Tibial nerve (tissue), 4 donors: ENCODE results near the gene CMTM7. TPM values are rescaled to one million over a fixed set of nuclear protein-coding genes. Genes with fewer than 3 reads are reported as not detected.

ENCODE experiments used
- DNase-seq, 2 donors: peaks; one replicate each; pipeline ENCODE4 v3.0.0-alpha.2; 2019; ENCODE audit warnings: low spot score in 2 of 2
- H3K27ac ChIP-seq, 4 donors: fragments of 200-600 bp; sonication (generic) in 3 of 4; one replicate each; pipeline ENCODE4 v1.5.1; 2017 to 2019; ENCODE audit warnings: mild to moderate bottlenecking in 1 of 4
- H3K27me3 ChIP-seq, 2 donors: fragments of 200-600 bp; sonication (generic) in 1 of 2; one replicate each; pipeline versions ENCODE4 v1.5.1 to v1.6.0; 2017 to 2019
- H3K36me3 ChIP-seq, 3 donors: fragments of 200-600 bp; sonication (generic); one replicate each; pipeline ENCODE4 v1.5.1; 2018 to 2019
- H3K4me1 ChIP-seq, 4 donors: fragments of 200-600 bp; sonication (generic) in 3 of 4; one replicate each; pipeline ENCODE4 v1.5.1; 2017 to 2019
- H3K4me3 ChIP-seq, 4 donors: fragments of 200-600 bp; sonication (generic) in 3 of 4; one replicate each; pipeline ENCODE4 v1.5.1; 2017 to 2019; ENCODE audit warnings: mild to moderate bottlenecking in 1 of 4, moderate library complexity in 1 of 4
- H3K9me3 ChIP-seq, 4 donors: fragments of 200-600 bp; sonication (generic) in 3 of 4; one replicate each; pipeline ENCODE4 v1.5.1; 2017 to 2019
- CTCF ChIP-seq, 5 experiments: fragments of 200-600 bp in 3 of 5; fragments of 450-650 bp in 2 of 5; sonication (generic) in 3 of 5; IDR thresholded peaks; one replicate each; pipeline ENCODE4 v1.5.1; 2016 to 2019; ENCODE audit warnings: antibody characterized with exemption in 5 of 5, mild to moderate bottlenecking in 3 of 5, moderate library complexity in 2 of 5
- EP300 ChIP-seq, 2 donors: sonication (generic); formaldehyde crosslinking; IDR thresholded peaks; one replicate each; pipeline ENCODE4 v1.6.1; 2017; ENCODE audit warnings: antibody characterized with exemption in 2 of 2, mild to moderate bottlenecking in 1 of 2
- POLR2A ChIP-seq, 2 donors: fragments of 450-650 bp; IDR thresholded peaks; one replicate each; pipeline ENCODE4 v1.6.1; 2017; ENCODE audit warnings: antibody characterized with exemption in 2 of 2, mild to moderate bottlenecking in 2 of 2, moderate library complexity in 2 of 2
- WGBS, 2 donors: methylation state at CpG; one replicate each; pipeline ENCODE4 v1.1.5; 2018; 5-methylcytosine and 5-hydroxymethylcytosine counted together
- total RNA-seq, 4 donors: library from RNA; depleted of rRNA; stranded (reverse); fragments of >200 nt; gene quantifications; one replicate each; pipeline ENCODE4 v1.1.0, GENCODE V29; 2016

Gene CMTM7
- total RNA-seq, 4 donors from 2014 or later = 10.4 to 47.4 (median 19.5) TPM

DNA sequence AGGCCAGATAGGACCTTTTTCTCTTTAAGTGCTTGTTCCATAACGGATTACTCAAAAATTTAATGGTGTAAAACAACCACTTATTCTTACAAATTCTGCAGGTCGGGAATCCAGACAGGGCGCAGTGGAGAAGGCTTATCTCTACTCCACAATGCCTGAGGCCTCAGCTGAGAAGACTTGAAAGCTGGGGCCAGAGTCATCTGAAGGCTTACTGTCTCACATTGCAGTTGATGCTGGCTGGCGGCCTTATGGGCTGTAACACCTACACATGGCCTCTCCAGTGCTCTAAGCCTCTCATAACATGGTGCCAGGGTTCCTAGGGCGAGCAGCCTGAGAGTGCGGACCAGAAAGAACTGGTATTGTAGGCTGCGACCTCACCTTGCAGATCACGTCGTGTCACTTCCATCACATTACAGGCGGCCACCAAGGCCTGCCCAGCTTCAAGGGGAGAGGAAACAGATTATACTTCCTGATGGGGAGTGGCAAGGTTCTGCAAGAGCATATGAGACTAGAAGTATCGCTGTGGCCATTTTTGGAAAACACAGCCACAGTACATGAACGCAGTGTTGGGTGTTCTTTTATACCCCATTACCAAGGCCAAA is 32.4 kb downstream of the CMTM7 start:
- no peak for DNase-seq
- Histone ChIP-seq H3K9me3 (no peaks in the 10 kb centered on the region), H3K4me1 (peaks cover 0 to 64% (median 40%) of the 10 kb centered on the region in 4 donors), H3K27me3 (no peaks in the 10 kb centered on the region), H3K4me3 (no peak overlapping the region), H3K36me3 (no peaks in the 10 kb centered on the region), H3K27ac (peak overlapping the region in 1 of 4 donors; percentile 64)
- TF ChIP-seq EP300 (IDR thresholded peaks at IDR 0.05) = no peak
- TF ChIP-seq CTCF (IDR thresholded peaks at IDR 0.05) = no peak
- no peak for TF ChIP-seq POLR2A (IDR thresholded peaks at IDR 0.05)
- WGBS, 2 donors = 90 to 93% methylated on average over 12 of the region's 12 CpGs

GRCh38 chr3:32424581-32425250 is 33.1 kb downstream of the CMTM7 start:
- H3K27ac ChIP-seq = peak overlapping the region in 1 of 4 donors; percentile 64
- DNase-seq = no peak
- TF ChIP-seq EP300 (IDR thresholded peaks at IDR 0.05) (no peak), CTCF (IDR thresholded peaks at IDR 0.05) (no peak), POLR2A (IDR thresholded peaks at IDR 0.05) (no peak)
- H3K36me3 ChIP-seq = no peaks in the 10 kb centered on the region
- 83 to 87% methylated on average over 9 of the region's 9 CpGs for WGBS, 2 donors
- no peaks in the 10 kb centered on the region for H3K9me3 ChIP-seq
- peaks cover 0 to 57% (median 38%) of the 10 kb centered on the region in 4 donors for H3K4me1 ChIP-seq
- H3K4me3 ChIP-seq = no peak overlapping the region
- H3K27me3 ChIP-seq = no peaks in the 10 kb centered on the region

- 66 to 67% methylated on average over 12 of the region's 12 CpGs for WGBS, 2 donors
- H3K27ac ChIP-seq = no peak overlapping the region
Observed at GRCh38 chr3:32428092-32429068, 36.7 kb downstream of the CMTM7 start.

DNA sequence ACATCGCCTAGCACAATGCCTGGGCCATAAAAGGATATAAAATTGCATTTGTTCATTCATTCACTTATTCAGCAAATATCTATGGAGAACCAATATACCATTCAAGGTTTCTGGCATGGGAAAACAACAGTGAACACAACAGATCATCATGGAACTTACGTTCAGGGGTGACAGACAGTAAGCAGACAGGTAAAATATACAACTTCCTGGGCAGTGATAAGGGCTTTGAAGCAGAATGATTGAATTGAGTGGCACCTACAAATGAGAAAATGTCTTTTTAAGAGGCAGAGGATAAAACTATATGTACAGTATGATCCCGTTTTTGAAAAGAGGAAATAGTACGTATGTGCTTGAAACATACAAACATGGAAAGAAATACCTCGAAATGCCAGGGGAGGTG is 39.2 kb downstream of the CMTM7 start:
- H3K27me3 ChIP-seq = no peaks in the 10 kb centered on the region
- no peak for TF ChIP-seq EP300 (IDR thresholded peaks at IDR 0.05)
- no peak for TF ChIP-seq POLR2A (IDR thresholded peaks at IDR 0.05)
- no peak for TF ChIP-seq CTCF (IDR thresholded peaks at IDR 0.05)
- no peaks in the 10 kb centered on the region for H3K9me3 ChIP-seq
- no peak overlapping the region for H3K4me3 ChIP-seq
- 84 to 86% methylated on average over 5 of the region's 5 CpGs for WGBS, 2 donors
- DNase-seq = no peak
- no peaks in the 10 kb centered on the region for H3K36me3 ChIP-seq
- H3K4me1 ChIP-seq = peaks cover 0 to 20% (median 12%) of the 10 kb centered on the region in 4 donors
- H3K27ac ChIP-seq = no peak overlapping the region

More at GRCh38 chr3:32428092-32429068, 36.7 kb downstream of the CMTM7 start:
- no peaks in the 10 kb centered on the region for H3K27me3 ChIP-seq
- peaks cover 0 to 30% (median 13%) of the 10 kb centered on the region in 4 donors for H3K4me1 ChIP-seq
- no peak for DNase-seq
- TF ChIP-seq CTCF (IDR thresholded peaks at IDR 0.05) (no peak), POLR2A (IDR thresholded peaks at IDR 0.05) (no peak), EP300 (IDR thresholded peaks at IDR 0.05) (no peak)
- no peak overlapping the region for H3K4me3 ChIP-seq
- no peaks in the 10 kb centered on the region for H3K9me3 ChIP-seq
- no peaks in the 10 kb centered on the region for H3K36me3 ChIP-seq
